Panc1 (cell line): ENCODE measurements around the gene LMAN1L. TPM values are rescaled to one million over a fixed set of nuclear protein-coding genes. Genes with fewer than 3 reads are reported as not detected.

Experiments used
- ATAC-seq: fragments of 200-7000 bp; cut with Tn5 transposase; 2 replicates; pipeline ENCODE4 v1.9.1; 2020; ENCODE audit warnings: mild to moderate bottlenecking, moderate library complexity
- BruUV-seq: library from RNA; stranded (reverse); fragments of 400-500 nt; replicated peaks from 2 replicates; lab custom pipeline; 2021; lab: Mats Ljungman, UMichigan
- CTCF ChIA-PET: fragments of 300-600 bp; sonication (Branson Sonifier 250); formaldehyde crosslinking; loops from one replicate; lab custom pipeline; 2022; ENCODE audit warnings: antibody characterized with exemption; lab: Charles Lee
- POLR2A ChIA-PET: fragments of 300-600 bp; sonication (Branson Sonifier 250); formaldehyde crosslinking; loops from one replicate; lab custom pipeline; 2022; ENCODE audit warnings: antibody characterized with exemption; lab: Charles Lee
- DNase-seq: peaks from one replicate; pipeline ENCODE4 v3.0.0-alpha.2; 2010; ENCODE audit warnings: low read depth, low spot score
- H3K27ac ChIP-seq: 2 replicates; pipeline ENCODE4 v1.5.1; 2011; ENCODE audit warnings: mild to moderate bottlenecking, low read length, inconsistent platforms
- H3K27me3 ChIP-seq: fragments of 200-500 bp; sonication (Bioruptor generic); 2 replicates; pipeline ENCODE4 v1.6.0; 2014; ENCODE audit warnings: low read length, inconsistent platforms; ENCODE audit not compliant: control insufficient read depth, insufficient read depth
- H3K36me3 ChIP-seq: fragments of 200-500 bp; sonication (Bioruptor generic); 2 replicates; pipeline ENCODE4 v1.5.1; 2014; ENCODE audit warnings: inconsistent platforms, mild to moderate bottlenecking, low read length, moderate library complexity; ENCODE audit not compliant: control insufficient read depth, insufficient read depth
- H3K4me1 ChIP-seq: 2 replicates; pipeline ENCODE4 v1.5.1; 2011; ENCODE audit warnings: inconsistent platforms, mild to moderate bottlenecking, low read length, moderate library complexity; ENCODE audit not compliant: control insufficient read depth, insufficient read depth
- H3K4me3 ChIP-seq, 2 experiments: 2 replicates each; pipeline ENCODE4 v1.5.1; 2011 to 2012; ENCODE audit warnings: low read depth in 2 of 2, low read length in 2 of 2, mild to moderate bottlenecking in 2 of 2, inconsistent platforms in 1 of 2, moderate library complexity in 1 of 2
- H3K9me3 ChIP-seq: fragments of 200-500 bp; sonication (Bioruptor generic); 2 replicates; pipeline ENCODE4 v1.5.1; 2014; ENCODE audit warnings: low read depth, mild to moderate bottlenecking, inconsistent platforms, low read length, moderate library complexity; ENCODE audit not compliant: control insufficient read depth, insufficient read depth
- POLR2AphosphoS5 ChIP-seq: IDR thresholded peaks from 2 replicates; pipeline ENCODE4 v1.6.1; 2012; ENCODE audit warnings: mild to moderate bottlenecking, low read depth, low read length, moderate library complexity
- SIN3A ChIP-seq: IDR thresholded peaks from 2 replicates; pipeline ENCODE4 v1.6.1; 2012; ENCODE audit warnings: low read depth, mild to moderate bottlenecking, low read length, moderate library complexity, borderline replicate concordance; ENCODE audit not compliant: insufficient read depth
- TCF7L2 ChIP-seq: IDR thresholded peaks from 2 replicates; pipeline ENCODE4 v1.6.1; 2011; ENCODE audit warnings: mild to moderate bottlenecking, low read depth, low read length, inconsistent platforms
- in situ Hi-C: cut with HindIII; loops from 2 replicates; pipeline ENCODE4 v1.10.0; 2016; ENCODE audit warnings: low sequenced_read_pairs, low pct_unique_long_range_greater_than_20kb
- intact Hi-C: fragments of 100-400 bp; cut with micrococcal nuclease; formaldehyde crosslinking; loops from one replicate; pipeline ENCODE4 v1.10.0; 2022; ENCODE audit not compliant: unreplicated experiment
- total RNA-seq: library from RNA; stranded (reverse); gene quantifications from one replicate; pipeline ENCODE4 v1.2.1, GENCODE V29; 2021; ENCODE audit not compliant: unreplicated experiment
- TF ChIP-seq, protein P1 (sequence below), 2 experiments: IDR thresholded peaks; 2 replicates each; pipeline ENCODE4 v1.6.1; 2011 to 2012; ENCODE audit warnings: low read depth in 2 of 2, control low read depth in 1 of 2, low read length in 1 of 2, mild to moderate bottlenecking in 1 of 2, moderate library complexity in 1 of 2; ENCODE audit not compliant: insufficient read depth in 1 of 2
- TF ChIP-seq, protein P2 (sequence below): fragments of 450-650 bp; IDR thresholded peaks from 2 replicates; pipeline ENCODE4 v1.5.1; 2017; ENCODE audit warnings: mild to moderate bottlenecking

Gene LMAN1L
- total RNA-seq, 1 experiment from 2014 or later, result not detected

DNA sequence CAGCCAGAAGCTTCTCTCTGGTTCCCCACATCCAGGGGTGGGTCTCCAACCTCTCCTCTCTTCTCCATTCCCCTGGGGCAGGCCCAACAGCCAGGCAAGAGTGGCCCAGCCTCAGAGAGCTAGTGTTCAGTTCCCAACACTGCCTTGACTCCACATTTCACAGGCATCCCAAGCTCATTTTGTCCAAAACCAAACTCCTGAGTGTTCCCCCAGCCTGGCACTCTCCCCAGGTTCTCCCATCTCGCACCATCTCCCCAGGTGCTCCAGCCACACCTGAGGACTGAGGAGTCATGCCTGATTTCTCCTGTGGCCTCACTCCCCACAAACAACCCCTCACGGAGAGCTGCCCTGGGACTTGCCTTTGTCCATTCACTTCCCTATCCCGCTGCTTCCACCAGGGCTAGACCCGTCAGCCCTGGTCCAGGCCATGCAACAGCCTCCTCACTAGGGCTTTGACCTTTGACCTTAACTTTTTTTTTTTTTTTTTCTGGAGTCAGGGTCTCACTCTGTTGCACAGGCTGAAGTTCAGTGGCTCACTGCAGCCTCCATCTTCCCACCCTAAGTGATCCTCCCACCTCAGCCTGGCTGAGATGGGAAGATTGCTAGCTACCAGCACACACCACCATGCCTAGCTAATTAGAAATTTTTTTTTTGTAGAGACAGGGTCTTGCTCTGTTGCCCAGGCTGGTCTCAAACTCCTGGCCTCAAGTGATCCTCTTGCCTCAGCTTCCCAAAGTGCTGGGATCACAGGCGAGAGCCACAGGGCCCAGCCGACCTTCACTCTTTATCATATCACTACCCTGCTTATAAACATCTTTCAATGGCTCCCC is 34.7 kb upstream of the LMAN1L start:
- POLR2A ChIA-PET, result no interaction called here
- peaks cover 3% of the 10 kb centered on the region; the same call in 1 of the 2 replicates for H3K36me3 ChIP-seq
- CTCF ChIA-PET, result interaction anchor here (0.5 to 1.3 kb wide), 3 partner anchors 9 to 145 kb away, joined by 3 to 6 read pairs (median 4); no protein-coding TSS in a partner anchor

DNA sequence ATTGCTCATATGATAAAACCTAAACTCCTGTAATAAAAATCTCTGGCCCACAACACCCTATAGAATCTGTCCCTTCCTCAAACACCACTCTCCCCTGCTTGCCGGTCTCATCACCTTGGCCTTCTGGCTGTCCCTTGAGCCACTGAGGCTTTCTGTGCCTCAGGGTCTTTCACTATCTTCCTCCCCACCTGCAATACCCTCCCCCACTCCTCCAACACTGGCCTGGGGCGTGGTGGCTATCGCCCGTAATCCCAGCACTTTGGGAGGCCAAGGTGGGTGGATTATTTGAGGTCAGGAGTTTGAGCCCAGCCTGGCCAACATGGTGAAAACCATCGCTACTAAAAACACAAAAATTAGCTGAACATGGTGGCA is 34.0 kb upstream of the LMAN1L start:
- DNase-seq, result no peak
- TF ChIP-seq, protein P1, sequence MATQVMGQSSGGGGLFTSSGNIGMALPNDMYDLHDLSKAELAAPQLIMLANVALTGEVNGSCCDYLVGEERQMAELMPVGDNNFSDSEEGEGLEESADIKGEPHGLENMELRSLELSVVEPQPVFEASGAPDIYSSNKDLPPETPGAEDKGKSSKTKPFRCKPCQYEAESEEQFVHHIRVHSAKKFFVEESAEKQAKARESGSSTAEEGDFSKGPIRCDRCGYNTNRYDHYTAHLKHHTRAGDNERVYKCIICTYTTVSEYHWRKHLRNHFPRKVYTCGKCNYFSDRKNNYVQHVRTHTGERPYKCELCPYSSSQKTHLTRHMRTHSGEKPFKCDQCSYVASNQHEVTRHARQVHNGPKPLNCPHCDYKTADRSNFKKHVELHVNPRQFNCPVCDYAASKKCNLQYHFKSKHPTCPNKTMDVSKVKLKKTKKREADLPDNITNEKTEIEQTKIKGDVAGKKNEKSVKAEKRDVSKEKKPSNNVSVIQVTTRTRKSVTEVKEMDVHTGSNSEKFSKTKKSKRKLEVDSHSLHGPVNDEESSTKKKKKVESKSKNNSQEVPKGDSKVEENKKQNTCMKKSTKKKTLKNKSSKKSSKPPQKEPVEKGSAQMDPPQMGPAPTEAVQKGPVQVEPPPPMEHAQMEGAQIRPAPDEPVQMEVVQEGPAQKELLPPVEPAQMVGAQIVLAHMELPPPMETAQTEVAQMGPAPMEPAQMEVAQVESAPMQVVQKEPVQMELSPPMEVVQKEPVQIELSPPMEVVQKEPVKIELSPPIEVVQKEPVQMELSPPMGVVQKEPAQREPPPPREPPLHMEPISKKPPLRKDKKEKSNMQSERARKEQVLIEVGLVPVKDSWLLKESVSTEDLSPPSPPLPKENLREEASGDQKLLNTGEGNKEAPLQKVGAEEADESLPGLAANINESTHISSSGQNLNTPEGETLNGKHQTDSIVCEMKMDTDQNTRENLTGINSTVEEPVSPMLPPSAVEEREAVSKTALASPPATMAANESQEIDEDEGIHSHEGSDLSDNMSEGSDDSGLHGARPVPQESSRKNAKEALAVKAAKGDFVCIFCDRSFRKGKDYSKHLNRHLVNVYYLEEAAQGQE (IDR thresholded peaks at IDR 0.05; ENCODE audit: insufficient read depth in 1 of 2, low read depth in 2 of 2, low read length in 1 of 2), result no peak
- TF ChIP-seq POLR2AphosphoS5, result no peak
- ChIA-PET CTCF (interaction anchor here (1.0 to 1.3 kb wide), 3 partner anchors 9 to 146 kb away, joined by 4 to 6 read pairs (median 6); no protein-coding TSS in a partner anchor), POLR2A (no interaction called here)
- Histone ChIP-seq H3K27me3 (no peaks in the 10 kb centered on the region), H3K4me1 (peaks cover 32% of the 10 kb centered on the region), H3K9me3 (no peaks in the 10 kb centered on the region), H3K36me3 (peaks cover 3% of the 10 kb centered on the region; the same call in 1 of the 2 replicates), H3K27ac (no peak overlapping the region), H3K4me3 (no peak overlapping the region)
- ATAC-seq, result no peak
- BruUV-seq, result no TSS peak
- intact Hi-C loops (loop anchor here (10.0 kb wide), 2 partner anchors 56 to 176 kb away; partner anchors contain the start of gene RPP25), in situ Hi-C loops (no loop called here)

More for the DNA sequence above, 34.7 kb upstream of the LMAN1L start:
- Histone ChIP-seq H3K4me3 (no peak overlapping the region), H3K27me3 (no peaks in the 10 kb centered on the region), H3K9me3 (no peaks in the 10 kb centered on the region), H3K4me1 (peaks cover 26% of the 10 kb centered on the region), H3K27ac (no peak overlapping the region)
- intact Hi-C loops, result loop anchor here (10.0 kb wide), 2 partner anchors 57 to 177 kb away; partner anchors contain the start of gene RPP25
- in situ Hi-C loops, result no loop called here
- ATAC-seq (no peak), DNase-seq (no peak)
- TF ChIP-seq, protein P1 (IDR thresholded peaks at IDR 0.05; ENCODE audit: insufficient read depth in 1 of 2, low read depth in 2 of 2, low read length in 1 of 2), result no peak
- TF ChIP-seq TCF7L2 (no peak), SIN3A (no peak), POLR2AphosphoS5 (no peak)
- TF ChIP-seq, protein P2, sequence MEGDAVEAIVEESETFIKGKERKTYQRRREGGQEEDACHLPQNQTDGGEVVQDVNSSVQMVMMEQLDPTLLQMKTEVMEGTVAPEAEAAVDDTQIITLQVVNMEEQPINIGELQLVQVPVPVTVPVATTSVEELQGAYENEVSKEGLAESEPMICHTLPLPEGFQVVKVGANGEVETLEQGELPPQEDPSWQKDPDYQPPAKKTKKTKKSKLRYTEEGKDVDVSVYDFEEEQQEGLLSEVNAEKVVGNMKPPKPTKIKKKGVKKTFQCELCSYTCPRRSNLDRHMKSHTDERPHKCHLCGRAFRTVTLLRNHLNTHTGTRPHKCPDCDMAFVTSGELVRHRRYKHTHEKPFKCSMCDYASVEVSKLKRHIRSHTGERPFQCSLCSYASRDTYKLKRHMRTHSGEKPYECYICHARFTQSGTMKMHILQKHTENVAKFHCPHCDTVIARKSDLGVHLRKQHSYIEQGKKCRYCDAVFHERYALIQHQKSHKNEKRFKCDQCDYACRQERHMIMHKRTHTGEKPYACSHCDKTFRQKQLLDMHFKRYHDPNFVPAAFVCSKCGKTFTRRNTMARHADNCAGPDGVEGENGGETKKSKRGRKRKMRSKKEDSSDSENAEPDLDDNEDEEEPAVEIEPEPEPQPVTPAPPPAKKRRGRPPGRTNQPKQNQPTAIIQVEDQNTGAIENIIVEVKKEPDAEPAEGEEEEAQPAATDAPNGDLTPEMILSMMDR, result no peak
- BruUV-seq, result no TSS peak
